ENCODE results near the gene FARSA.
"Not testable (repeated sequence)": the region's sequence is repeated elsewhere in the genome, so short reads cannot be mapped to it uniquely, and the experiment has no call there.

The FARSA gene

DNA sequence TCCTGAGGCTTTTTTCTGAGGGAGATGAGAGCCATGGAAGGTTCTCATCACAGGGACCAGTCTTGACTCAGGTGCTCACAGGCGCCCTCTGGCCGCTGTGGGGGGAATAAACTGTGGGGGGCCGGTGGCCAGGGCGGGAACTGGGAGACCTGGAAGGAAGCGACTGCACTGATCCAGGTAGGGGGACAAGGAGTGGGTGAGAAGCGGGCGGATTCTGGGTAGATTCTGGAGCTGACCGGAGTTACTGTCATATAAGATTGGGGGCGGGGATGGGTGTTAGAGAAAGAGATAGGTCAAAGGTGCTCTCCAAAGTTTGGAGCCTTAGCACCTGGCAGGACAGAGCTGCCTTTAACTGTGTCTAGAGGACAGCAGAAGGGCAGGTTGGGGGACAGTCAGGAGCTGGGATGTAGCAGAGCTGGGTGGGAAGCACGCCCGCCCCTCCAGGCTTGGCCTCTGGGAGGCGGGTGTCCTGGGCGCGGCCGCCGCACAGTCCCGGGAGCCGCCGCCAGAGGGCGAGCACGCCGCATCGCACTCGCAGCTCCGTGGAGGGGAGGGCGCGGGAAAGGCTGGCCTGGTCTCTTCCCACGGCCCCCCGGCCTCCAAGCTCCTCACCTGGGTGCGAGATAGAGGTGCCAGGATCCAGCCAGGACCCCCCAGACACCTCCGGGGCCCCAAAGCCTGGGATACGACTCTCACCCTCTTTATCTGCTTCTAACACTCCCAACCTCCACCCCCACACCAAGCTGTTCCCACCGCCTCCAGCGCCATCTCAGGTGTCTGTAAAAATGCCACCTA lies 31.7 kb upstream of the FARSA start:
- peak overlapping the region; percentile 44 for H3K4me3 ChIP-seq (ENCODE audit: low read depth, low read length)
- TF ChIP-seq, protein P1, sequence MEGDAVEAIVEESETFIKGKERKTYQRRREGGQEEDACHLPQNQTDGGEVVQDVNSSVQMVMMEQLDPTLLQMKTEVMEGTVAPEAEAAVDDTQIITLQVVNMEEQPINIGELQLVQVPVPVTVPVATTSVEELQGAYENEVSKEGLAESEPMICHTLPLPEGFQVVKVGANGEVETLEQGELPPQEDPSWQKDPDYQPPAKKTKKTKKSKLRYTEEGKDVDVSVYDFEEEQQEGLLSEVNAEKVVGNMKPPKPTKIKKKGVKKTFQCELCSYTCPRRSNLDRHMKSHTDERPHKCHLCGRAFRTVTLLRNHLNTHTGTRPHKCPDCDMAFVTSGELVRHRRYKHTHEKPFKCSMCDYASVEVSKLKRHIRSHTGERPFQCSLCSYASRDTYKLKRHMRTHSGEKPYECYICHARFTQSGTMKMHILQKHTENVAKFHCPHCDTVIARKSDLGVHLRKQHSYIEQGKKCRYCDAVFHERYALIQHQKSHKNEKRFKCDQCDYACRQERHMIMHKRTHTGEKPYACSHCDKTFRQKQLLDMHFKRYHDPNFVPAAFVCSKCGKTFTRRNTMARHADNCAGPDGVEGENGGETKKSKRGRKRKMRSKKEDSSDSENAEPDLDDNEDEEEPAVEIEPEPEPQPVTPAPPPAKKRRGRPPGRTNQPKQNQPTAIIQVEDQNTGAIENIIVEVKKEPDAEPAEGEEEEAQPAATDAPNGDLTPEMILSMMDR (IDR thresholded peaks at IDR 0.05; ENCODE audit: low read depth, low read length, missing control alignments): peak; percentile 85
- in situ Hi-C loops (cut with HindIII; ENCODE audit: low sequenced_read_pairs): no loop called here
- no peak for DNase-seq (ENCODE audit: low read depth)

DNA sequence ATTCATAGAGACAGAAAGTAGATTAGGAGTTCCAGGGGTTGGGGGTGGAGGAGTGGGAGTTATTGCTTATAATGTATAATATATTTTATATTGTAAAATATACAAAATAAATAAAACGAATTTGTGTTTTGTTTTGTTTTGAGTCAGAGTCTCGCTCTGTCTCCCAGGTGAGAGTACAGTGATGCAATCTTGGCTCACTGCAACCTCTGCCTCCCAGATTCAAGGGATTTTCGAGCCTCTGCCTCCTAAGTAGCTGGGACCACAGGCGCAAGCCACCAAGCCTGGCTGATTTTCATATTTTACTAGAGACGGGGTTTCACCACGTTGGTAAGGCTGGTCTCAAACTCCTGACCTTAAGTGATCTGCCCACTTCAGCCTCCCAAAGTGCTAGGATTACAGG lies 26.0 kb upstream of the FARSA start:
- TF ChIP-seq, protein P1 (IDR thresholded peaks at IDR 0.05; ENCODE audit: low read depth, low read length, missing control alignments): no peak
- in situ Hi-C loops (cut with HindIII; ENCODE audit: low sequenced_read_pairs): no loop called here
- H3K4me3 ChIP-seq (ENCODE audit: low read depth, low read length): no peak overlapping the region
- no peak for DNase-seq (ENCODE audit: low read depth)

DNA sequence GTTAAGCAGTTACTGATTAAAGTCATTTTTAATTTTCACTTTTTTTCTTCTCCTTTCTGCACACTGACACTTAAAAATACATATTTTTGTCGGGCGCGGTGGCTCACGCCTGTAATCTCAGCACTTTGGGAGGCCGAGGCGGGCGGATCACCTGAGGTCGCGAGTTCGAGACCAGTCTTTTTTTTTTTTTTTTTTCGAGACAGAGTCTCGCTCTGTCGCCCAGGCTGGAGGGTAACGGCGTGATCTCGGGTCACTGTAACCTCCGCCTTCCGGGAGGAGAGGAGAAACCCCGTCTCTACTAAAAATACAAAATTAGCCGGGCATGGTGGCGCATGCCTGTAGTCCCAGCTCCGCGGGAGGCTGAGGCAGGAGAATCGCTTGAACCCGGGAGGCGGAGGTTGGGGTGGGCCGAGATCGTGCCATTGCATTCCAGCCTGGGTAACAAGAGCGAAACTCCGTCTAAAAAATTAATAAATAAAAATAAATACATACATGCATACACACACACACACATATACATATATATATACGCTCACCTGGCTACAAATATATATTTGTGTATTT lies 24.0 kb upstream of the FARSA start:
- in situ Hi-C loops (cut with HindIII; ENCODE audit: low sequenced_read_pairs); DNase-seq (ENCODE audit: low read depth): not testable (repeated sequence)
- H3K4me3 ChIP-seq (ENCODE audit: low read depth, low read length): peak overlapping the region; percentile 67

DNA sequence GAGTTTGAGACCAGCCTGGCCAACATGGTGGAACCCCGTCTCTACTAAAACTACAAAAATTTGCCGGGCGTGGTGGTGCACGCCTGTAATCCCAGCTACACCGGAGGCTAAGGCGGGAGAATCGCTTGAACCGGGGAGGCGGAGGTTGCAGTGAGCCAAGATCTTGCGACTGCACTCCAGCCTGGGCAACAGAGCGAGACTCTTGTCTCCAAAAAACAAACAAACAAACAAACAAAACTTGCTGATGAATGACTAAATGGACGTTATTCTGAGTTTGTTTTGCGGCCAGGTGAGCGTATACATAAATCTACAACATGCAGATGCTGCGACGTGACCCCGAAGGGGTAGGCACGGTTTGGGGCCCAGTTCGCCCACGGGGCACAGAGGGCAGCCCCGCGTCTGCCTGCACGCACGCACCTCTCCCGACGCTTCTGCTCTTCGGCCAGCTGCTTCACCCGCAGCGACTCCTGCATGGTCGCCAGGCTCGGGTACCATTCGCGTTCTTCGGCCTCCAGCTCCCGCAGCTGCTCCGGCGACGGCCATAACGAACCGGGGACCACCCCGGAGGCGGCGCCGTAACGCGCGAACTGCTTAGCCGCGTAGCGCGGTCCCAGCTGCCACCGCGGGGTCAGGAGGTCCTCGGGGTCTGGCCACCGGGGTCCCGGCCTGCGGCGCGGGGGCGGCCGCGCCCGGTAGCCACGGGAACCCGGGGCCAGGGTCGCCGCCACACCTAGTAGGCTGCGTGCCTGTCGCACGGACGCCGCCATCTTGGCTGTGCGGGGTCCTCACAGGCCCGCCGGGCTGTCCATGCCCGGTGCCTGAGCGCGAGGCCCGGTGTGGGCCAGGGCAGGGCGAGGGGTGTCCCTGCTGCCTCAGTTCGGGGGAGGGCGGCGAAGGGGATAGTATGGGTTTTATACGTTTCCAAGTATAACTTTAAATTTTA lies 23.2 kb upstream of the FARSA start, which contains the start of gene GADD45GIP1:
GADD45GIP1 (minus strand) TSS at position 778 of the 943 bp plus-strand sequence; CDS start at position 767, 11 bp downstream.
- DNase-seq (ENCODE audit: low read depth): no peak
- TF ChIP-seq, protein P1 (IDR thresholded peaks at IDR 0.05; ENCODE audit: low read depth, low read length, missing control alignments): no peak
- in situ Hi-C loops (cut with HindIII; ENCODE audit: low sequenced_read_pairs): no loop called here
- H3K4me3 ChIP-seq (ENCODE audit: low read depth, low read length): peak within 1 kb of the TSS; percentile 67

DNA sequence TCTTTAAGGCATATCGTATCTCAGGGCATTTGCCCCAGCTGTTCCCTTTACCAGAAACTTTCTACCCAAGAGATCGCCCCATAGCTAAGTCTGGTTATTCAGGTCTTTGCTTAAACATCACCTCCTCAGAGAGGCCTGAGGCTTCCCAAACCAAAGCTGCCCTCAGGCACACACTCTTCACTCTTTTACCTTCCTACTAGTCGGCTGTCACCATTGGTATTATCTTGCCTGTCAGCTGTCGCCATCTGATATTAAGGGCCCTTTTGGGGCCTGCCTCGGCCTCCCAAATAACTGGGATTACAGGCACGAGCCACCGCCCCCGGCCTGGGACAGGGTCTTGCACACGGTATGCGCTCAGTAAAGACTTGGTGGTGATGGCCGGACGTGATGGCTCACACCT lies 22.5 kb upstream of the FARSA start:
- TF ChIP-seq, protein P1 (IDR thresholded peaks at IDR 0.05; ENCODE audit: low read depth, low read length, missing control alignments): no peak
- in situ Hi-C loops (cut with HindIII; ENCODE audit: low sequenced_read_pairs): no loop called here
- H3K4me3 ChIP-seq (ENCODE audit: low read depth, low read length): peak overlapping the region; percentile 67
- DNase-seq (ENCODE audit: low read depth): no peak

DNA sequence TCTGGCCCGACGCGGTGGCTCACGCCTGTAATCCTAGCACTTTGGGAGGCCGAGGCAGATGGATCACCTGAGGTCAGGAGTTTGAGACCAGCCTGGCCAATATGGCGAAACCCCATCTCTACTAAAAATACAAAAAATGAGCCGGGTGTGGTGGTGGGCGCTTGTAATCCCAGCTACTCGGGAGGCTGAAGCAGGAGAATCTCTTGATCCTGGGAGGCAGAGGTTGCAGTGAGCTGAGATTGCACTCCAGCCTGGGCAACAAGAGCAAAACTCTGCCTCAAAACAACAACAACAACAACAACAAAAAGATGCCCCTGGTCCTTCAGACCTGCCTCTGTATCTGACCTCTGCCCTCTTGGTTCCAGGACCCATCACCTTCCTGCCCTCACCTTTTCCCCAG lies 22.1 kb upstream of the FARSA start:
- peak overlapping the region; percentile 67 for H3K4me3 ChIP-seq (ENCODE audit: low read depth, low read length)
- DNase-seq (ENCODE audit: low read depth); in situ Hi-C loops (cut with HindIII; ENCODE audit: low sequenced_read_pairs): not testable (repeated sequence)

DNA sequence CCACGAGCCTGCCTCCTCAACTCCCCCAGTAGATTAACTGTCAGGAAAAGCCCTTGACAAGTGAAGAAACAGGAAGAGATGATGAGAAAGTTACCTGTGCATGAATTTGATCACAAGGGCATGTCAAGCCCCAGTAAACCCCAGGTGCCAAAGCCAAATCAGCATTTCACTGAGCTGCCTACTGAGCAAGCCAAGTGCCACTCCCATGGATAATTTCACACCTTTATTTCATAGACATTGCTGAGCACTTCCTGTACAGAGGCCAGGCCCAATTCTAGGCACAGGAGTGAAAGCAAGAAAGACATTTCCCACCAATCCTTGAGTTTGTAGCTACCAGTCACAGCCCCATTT lies 21.1 kb upstream of the FARSA start:
- TF ChIP-seq, protein P1 (IDR thresholded peaks at IDR 0.05; ENCODE audit: low read depth, low read length, missing control alignments): no peak
- in situ Hi-C loops (cut with HindIII; ENCODE audit: low sequenced_read_pairs): no loop called here
- H3K4me3 ChIP-seq (ENCODE audit: low read depth, low read length): no peak overlapping the region
- no peak for DNase-seq (ENCODE audit: low read depth)
